Keratinocyte (primary cell): Measurements from ENCODE around the gene AHNAK2.

ENCODE experiments used
- CTCF ChIP-seq, 3 experiments: IDR thresholded peaks in 1 of 3; conservative IDR thresholded peaks in 1 of 3; optimal IDR thresholded peaks in 1 of 3; 2 replicates in 2 of 3; 3 replicates in 1 of 3; pipeline versions ENCODE3 to v1.5.1; 2011; ENCODE audit warnings: low read length in 3 of 3, mild to moderate bottlenecking in 3 of 3, moderate library complexity in 2 of 3, control low read depth in 1 of 3, inconsistent platforms in 1 of 3; ENCODE audit not compliant: insufficient read depth in 2 of 3; ENCODE audit errors: extremely low read depth in 1 of 3
- EZH2 ChIP-seq: IDR thresholded peaks from one replicate; pipeline ENCODE4 v1.6.1; 2012; ENCODE audit warnings: inconsistent platforms, mild to moderate bottlenecking, low read length, moderate library complexity

DNA sequence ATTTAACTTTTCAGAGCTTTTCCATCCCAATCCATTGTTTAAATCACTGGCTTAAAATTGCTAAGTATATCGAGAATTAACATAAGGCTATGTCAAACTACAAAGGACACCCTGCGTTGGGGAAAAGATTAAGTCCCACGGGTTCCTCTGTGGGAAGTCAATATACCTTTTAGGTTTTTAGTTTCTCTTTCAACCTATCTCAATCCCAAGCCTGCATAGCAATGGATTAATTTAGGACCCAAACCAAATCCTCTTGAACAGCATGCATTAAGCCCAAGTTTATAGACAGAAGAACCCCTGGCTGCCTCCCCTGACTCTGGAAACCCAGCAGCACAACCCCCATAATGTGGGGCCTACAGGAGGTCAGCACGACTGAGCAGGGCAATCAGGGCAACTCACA lies 36.5 kb upstream of the AHNAK2 start:
- TF ChIP-seq CTCF (optimal IDR thresholded peaks at IDR 0.05 in 1 of 3, IDR thresholded peaks at IDR 0.05 in 1 of 3, conservative IDR thresholded peaks at IDR 0.05 in 1 of 3; ENCODE audit: extremely low read depth in 1 of 3, insufficient read depth in 2 of 3, low read length in 3 of 3) (no peak), EZH2 (no peak)
